Kidney tubule cell (primary cell): ENCODE measurements around the gene TMOD1.

ENCODE experiments used
- DNase-seq: peaks from one replicate; pipeline ENCODE4 v3.0.0-alpha.2; 2018; ENCODE audit warnings: low spot score

TMOD1 gene

DNA sequence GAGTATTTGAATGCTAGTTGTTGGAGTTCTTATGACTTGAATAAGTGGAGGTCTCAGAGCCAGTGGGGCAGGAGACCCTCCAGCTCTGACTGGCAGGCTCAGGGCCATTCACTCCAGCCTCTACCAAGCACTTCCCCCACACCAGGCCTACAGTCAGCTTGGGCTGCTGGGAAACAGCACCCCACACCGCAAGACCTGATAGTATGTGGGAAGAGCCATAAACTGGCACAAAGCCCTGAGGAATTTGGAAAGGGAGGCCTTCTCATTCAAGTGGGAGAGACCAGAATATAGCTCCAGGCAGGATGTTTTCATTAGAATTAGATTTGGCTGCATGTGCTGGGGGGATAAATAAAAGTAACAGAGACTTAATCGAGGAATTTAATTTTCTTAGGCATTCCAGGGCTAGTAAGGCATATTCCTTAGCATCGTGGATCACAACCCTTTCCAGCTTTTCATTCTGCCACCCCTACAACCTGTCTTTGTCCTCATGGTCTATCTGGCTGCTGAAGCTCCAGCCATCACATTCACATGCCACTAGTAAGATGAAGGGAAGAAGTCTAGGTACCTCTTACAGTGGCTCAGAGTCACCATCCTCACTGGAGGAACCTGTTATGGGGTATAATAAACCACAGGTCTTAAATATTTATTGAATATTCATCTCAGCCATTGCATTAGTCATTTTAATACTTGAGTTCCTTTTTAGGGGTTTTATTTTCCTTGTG, 47.5 kb downstream of the TMOD1 start:
- DNase-seq = no peak

DNA sequence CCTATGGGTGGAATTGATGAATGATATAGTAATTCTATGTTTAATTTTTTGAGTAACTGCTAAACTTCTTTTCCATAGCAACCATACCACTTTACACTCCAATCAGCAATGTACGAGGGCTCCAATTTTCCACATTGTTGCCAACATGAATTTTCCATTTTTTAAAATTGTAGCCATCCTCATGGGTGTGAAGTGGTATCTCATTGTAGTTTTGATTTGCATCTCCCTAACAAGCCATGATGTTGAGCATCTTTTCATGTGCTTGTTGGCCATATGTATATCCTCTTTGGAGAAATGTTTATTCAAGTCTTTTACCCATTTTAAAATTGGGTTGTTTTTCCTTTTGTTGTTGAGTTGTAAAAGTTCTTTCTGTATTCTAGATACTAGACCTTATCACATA, 48.9 kb downstream of the TMOD1 start:
- DNase-seq = no peak

DNA sequence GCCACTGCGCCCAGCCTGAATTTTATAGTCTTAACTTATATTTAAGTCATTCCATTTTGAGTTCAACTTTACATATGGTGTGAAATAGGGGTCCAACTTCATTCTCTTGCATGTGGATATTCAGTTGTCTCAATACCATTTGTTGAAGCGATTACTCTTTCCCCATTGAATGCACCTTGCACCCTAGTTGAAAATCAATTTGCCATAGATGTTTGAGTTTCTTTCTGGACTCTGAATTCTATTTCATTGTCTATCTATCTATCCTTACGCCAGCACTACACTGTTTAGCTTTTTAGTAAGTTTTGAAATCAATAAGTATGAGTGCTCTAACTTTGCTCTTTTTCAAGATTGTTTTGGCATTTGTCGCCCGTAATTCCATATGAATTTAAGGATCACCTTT, 49.8 kb downstream of the TMOD1 start:
- no peak for DNase-seq

DNA sequence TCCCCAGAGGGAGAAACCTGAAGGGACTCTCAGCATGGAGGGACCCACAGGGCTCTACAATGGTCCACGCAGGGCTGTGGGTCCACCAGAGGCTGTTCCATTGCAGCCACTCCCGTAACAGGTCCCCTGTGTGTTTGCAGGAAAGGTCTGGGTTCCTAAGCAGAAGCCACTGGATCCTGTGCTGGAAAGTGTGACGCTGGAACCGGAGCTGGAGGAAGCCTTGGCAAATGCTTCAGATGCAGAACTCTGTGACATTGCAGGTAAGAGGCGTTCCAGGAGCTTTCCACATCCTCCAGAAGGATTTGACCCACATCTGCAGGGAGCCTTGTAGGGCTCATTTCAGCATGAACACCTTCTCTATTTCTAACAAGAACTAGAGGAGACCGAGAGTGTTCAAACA, 51.7 kb downstream of the TMOD1 start:
- no peak for DNase-seq

DNA sequence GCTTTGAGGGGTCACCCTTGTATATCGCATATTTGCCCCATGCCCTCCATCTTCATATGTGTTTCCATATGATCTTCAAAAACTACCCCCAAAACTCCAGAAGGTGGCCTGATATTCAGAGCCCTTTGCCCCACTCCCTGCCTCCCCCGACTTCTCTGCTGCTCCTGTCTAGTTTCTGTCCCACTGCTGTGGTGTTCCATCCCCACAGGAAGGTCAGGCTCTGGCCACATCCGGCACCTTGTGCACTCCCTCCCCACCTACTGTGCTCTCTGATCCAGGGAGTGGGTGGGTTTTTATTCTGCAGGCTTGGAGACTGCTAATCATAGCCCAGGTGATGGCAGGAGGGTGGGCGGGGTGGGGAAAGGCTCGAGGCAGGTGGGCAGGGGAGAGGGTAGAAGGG, 52.4 kb downstream of the TMOD1 start:
- no peak for DNase-seq

DNA sequence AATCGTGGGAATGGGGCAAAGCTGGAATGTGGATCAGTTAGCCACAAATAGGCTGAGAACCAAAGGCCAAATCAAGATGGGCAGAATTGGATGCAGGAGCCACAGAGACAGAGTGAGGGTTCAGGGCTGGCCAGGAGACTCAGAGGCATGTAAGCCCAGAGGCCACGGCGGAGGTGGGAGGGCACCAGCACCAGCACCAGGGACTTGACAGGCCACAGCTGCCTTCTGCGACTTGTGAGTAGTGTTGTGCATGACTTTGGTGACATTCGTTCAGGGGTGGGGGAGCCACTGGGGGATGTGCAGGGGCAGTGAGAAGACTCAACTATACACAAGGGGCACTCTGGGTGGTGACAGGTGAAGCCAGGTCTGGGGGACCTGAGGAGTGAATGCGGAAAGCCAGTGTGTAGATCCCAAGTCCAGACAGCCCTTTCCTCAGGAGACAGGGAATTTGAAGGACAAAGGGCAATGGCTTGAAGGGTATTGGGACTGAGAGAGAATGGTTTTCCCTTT, 53.2 kb downstream of the TMOD1 start:
- DNase-seq = no peak

DNA sequence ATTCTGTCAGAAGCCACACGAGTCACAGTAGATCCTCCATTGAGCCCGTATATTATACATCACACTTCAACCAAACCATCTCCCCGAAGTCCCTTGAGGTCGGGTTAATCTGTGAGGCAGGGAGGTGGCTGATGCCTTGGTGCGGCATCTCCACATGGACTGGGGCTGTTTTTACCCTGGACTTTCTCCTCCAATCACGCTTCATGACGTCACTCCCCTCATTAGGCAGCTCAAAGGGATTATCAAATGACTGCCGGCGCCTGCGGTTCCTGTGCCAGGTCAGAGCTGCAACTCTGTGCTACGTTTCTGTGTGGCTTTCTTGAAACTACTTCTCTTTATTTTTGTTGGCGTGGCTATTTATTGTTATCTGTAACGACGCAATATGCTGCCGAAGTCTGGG, 53.7 kb downstream of the TMOD1 start:
- no peak for DNase-seq

DNA sequence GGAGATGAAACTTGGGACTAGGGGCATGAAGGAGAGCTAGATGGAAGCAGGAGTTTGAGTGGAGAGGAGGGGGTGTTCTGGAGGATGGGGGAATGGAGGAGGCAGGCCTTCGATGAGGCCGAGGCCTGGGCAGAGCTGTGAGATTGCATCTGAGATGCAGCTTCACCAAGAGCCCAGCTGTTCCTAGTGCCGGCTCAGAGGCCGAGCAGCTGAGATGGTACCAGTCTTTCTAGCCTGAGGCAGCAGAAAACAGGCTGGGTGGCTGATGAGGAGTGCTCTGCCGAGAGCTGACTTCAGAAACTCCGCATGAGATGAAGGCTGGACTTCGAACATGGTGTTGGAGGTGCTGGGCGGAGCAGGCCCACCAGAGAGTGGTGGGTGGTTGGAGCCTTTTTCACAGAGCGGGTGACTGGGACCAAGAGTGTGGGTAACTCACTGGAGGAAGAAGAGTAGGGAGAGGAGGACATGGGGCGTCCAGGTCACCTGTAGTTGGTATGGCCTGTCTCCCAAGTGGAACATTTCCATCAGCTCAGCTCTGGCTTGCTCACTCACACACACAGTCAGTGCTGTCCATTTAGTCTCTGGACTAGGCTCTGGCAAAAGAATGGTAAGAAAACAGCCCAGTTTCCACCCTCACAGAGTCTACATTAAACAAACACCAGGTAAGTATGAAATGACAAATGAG, 54.7 kb downstream of the TMOD1 start:
- no peak for DNase-seq

DNA sequence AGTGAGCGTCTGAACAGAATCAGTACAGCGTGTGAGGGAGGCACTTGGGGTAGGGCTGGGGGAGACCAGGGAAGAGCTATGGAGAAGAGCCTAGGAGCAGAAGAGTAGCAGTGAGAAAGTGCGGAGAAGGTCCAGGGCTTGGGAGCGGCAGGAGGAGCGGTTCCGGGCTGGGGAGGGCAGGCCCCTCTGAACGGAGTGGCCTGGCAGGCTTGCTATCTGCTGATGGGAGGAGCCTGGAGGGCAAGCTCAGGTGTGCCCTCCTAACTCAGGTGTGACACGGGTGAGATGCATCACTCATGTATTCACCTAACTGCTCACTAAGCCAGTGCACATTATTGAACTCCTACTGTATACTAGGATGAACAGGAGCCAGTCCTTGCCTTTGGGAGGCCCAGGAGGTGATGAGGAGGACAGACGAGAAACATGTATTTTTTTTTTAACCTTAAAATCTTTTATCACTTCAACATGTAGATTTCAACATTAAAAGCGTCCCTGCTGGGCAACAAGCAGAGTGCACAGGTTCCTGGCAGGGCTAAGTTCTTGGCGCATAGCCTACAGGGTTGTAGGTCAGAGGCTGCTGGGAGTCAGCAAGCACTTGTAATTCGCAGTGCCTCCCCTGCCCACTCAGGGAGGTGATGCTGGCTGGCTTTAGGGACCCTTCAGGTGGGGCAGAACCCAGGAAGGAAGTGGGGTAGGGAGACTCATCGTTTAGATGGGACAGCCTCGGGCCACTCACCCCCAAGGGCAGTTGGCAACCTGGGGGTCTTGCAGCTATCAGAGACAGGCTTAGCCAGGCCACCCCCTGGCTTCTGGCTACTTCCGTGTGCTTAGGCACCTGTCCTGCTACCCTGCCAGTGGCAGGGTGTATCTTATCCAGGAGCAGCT, 55.5 kb downstream of the TMOD1 start:
- no peak for DNase-seq

DNA sequence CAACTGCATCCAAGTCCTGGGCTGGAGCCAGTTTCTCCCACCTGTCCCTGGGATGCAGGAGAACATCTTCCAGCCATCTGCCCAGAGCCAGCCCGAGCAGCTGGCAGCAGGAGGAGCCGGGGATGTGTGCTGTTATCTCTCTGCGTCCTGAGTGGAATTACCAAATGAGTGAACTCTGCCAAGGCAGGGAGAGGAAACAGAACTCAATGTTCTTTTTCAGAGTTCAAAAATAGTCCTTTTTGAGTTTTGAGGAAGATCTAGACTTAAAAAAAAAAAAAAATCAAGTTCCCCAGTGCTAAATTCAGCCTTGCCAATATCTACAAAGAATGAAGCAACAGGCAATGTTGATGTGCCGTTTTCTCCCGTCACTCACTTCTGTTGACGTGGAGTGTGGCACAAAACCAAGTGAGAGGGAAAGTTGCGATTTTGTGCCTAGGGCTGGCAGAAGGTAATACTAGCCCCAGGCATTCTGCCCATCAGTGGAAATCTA, 56.2 kb downstream of the TMOD1 start:
- no peak for DNase-seq

DNA sequence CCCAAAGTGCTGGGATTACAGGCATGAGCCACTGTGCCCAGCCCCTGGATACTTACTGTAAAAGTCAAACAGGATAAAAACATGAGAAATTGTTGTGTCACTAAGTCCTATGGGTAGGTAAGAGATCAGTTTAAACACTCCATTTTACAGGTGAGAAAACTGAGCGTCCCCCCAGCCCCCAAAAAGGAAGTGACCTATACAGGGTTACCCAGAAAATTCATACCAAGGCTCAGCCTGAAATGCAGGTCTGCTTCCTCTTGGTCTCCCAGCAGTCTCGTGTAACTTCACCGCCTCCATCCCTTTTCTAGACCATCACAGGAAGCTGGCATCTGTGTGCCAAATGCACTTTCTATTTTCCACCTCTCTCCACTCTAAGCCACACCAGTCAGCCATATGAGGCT, 57.2 kb downstream of the TMOD1 start:
- no peak for DNase-seq

DNA sequence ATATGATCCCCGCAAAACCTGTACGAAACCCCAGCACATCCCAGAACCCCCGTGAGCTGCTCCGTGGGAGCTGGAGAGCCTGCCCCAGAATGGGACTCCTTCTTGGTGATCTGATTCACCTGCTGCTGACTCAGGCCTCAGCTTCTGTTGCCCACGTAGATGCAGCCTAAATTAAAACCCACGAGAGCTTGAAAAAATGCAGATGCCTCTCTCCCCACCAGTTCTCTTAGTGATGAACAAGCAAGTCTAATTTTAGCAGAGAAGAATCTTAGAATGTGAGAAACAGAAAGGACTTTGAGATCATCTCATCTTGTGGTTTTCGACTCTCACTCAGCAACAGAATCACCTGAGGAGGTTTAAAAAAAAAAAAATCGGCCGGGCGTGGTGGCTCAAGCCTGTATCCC, 57.6 kb downstream of the TMOD1 start:
- DNase-seq = peak; percentile 76

DNA sequence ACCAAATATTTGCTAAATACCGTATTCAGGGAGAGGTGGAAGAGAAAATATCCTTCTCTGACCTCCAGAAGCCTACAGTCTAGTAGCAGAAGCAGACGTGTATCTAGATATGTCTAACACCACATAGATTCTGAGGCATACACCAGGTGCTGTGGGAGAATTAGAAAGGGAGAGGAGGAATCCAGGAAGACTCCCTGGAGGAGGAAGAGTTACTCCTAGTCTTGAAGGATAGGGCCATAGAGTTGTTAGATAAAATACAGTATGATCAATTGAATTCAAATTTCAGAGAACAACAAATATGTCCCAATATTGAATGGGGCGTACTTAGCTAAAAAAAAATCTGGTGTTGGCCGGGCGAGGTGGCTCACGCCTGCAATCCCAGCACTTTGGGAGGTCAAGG, 58.7 kb downstream of the TMOD1 start:
- DNase-seq = no peak

DNA sequence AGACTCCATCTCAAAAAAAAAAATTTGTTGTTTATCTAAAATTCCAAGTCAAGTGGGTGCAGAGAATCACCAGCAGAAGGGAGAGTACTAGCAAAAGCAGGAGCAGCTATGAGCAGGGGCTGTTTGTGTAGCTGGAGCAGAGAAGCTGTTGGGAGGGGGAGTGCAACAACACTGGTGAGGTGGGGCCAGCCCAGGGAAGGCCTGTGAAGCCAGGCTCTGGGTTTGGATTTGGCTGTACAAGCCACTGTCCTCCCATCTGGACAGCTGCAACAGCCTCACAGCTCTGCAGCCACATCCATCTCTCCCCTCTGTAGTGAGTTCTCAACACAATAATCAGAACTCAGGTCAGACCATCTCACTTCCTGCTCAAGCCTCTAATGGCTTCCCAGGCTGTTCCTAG, 59.4 kb downstream of the TMOD1 start:
- DNase-seq = no peak

DNA sequence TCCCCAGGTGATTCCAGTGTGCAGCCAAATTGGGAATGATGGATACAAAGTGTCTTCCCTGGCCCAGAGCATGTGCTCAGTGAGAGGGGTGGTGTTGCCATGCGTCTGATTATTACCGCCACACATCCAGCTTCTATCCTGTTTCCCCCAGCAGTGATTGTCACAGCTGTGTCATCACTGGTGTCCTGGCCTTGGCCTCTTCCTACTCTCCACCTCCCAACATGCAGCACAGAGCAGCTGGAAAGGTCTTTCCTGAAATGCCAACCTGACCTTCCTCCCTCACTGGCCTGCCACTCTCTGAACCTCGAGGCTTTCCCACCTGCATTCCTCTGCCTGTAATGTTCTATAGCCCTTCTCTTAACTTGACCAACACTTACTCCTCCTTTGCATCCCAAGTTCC, 60.0 kb downstream of the TMOD1 start:
- DNase-seq = no peak

DNA sequence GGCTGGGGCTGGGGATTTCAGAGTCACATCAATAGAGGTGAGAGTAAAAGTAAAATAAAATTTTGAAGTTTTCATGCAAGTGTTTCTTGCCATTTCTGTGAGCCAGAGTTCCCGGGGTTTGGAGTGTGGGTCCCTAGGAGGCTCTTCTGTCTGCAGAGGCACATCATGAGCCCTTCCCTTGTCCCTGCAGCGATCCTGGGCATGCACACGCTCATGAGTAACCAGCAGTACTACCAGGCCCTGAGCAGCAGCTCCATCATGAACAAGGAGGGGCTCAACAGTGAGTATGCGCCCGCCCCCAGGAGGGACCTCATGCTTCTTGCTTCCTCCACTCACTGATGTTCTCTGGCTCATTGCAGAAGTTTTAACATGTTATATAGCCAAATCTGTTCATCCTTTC, 61.1 kb downstream of the TMOD1 start:
- no peak for DNase-seq

DNA sequence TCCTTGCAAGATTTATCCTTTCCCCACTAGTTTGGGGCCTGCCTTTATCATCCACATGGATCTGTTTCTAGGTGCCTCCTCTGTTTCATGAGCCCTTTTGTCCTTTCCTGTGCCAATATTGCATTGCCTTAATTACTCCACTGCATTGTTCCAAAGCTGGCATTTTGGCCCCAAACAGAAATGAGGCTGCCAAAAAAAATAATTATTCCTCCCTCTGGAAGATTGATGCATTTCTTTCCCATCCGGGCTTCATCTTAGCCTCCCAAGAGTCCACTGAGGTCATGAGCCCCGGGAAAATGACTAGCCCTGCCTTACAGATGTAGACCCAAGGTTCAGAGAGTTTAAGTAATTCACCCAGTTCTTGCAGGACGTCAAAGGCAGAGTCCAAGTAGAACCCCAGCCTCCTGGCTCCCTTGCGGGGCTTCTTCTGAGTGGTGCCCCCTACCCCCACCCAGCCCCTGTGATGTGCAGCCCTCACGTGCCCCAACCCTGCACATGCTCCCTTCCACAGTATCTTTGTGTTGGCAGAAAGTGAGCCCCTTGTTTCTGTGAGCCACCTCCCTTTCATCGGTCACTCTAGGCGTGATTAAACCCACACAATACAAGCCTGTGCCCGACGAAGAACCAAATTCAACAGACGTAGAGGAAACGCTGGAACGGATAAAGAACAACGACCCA, 62.1 kb downstream of the TMOD1 start:
- DNase-seq = no peak

DNA sequence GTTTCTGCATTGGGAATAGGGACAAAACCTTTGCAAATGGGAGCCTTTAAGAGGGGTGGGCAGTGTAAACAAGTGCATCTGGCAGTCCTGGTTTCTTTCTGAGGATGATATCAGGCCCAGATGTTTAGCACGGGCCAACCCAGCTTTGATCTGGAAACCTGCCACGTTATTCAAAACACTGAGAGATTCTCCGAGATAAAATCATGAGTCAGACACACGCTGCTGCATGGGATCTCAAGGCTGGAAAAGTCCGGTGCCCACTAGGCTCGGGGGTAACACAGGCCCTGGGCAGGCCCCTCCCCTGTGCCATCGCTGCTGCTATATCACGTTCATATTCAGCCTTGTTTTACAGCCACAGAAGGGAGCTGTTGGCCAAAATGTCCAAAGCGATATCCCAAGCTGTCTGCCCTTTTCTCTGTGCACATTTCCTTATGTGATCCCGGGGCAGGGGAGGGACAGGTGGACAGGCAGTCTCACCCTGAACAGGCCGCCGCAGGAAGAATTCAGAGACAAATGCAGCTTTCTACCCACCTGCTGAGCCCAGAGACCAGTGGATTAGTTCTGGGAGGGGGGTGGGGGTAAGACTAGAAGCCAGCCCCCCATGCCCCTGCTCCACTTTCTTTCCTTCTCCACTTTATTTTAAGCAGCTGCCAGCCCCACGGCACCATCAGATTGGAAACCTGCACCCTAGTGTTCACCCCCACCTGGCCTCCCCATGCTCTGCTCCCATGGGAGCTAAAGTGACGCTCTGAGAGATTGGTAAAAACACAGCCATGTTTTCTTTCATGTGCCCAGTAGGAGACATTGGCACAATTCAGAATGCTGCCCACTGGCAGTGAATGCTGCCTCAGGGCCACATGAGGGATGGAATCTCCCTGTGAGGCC, 63.1 kb downstream of the TMOD1 start:
- DNase-seq = no peak

DNA sequence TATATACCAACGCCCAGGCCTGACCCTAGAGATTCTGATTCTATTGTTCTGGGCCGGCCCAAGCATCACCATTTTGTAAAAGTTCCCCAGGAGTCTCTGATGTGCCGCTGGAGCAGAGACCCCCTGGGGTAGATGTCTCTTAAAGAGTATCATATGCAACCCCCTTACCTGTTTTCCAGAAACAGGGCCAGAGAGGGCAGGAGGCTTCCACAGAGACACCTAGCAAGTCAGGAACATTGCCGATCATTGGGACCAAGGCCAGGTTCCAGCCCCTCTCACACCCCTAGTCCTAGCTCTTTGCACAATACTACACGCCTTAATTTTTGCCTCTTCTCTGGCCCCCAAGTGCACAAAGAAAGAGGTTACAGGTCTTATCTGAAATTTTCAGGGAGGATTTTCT, 63.8 kb downstream of the TMOD1 start:
- DNase-seq = no peak

DNA sequence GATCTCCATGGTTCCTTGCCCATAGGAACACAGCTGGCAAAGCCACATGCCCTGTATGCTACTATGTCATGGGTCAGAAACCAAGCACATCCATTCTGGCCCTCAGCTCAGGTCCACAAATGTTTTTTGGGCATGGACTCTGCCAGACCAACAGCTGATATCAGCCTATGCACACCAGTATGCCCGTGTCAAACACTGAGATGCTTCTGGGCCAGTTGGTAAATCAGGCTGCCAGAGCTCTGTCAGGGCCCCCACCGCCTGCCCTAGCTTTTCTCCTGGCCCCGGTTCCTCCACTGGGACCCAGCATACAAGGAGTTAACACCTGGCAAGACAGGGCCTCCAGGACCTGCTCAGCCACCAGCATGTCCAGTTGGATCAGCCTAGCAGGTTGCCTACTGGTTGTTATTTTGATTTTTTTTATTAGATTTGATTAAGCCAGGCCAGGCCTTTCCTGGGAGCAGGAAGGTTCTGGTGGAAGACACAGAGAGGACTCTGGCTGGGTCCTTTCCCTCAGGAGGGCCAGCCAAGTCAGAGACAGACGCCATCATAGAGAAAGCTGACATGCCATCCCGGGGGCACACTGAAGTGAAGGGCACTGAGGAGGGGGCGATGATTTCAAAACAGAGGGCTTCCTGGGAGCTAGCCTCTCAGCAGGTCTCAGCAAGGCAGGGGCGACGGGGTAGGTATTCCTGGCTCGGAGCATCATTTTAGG, 65.9 kb downstream of the TMOD1 start:
- no peak for DNase-seq

DNA sequence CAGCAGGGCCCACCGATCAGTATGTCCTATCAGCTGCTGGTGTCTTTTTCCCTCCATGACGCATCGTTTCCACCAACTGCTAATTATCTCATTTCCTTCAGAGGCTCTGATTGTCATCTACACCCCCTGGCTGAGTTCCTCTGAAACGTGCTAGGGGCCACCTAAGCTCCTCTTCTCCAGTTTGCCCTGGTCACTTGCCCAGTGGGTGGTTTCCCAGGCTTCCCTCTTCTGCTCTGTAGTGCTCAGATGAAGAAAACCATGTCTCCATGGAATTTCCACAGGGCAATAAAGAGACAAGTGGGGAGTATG, 66.4 kb downstream of the TMOD1 start:
- DNase-seq = no peak
